HepG2 (cell line): ENCODE data around the gene MN1.

Source experiments
- CHD4 ChIP-seq: fragments of 200-600 bp; sonication (generic); IDR thresholded peaks from 2 replicates; pipeline ENCODE4 v1.7.0; 2017; ENCODE audit warnings: mild to moderate bottlenecking, low read length, borderline replicate concordance
- CTCF ChIP-seq: sonication (generic); formaldehyde crosslinking; IDR thresholded peaks from 2 replicates; pipeline ENCODE4 v1.5.0; 2020; ENCODE audit warnings: mild to moderate bottlenecking, missing genetic modification reagents, moderate library complexity
- HDAC6 ChIP-seq: fragments of 200-600 bp; sonication (generic); IDR thresholded peaks from 2 replicates; pipeline ENCODE4 v1.7.0; 2017; ENCODE audit warnings: mild to moderate bottlenecking, antibody characterized with exemption, low read length, low read depth
- HNRNPK ChIP-seq: fragments of 200-400 bp; formaldehyde crosslinking; IDR thresholded peaks from 2 replicates; pipeline ENCODE4 v1.6.1; 2018; ENCODE audit warnings: low read length, low read depth, moderate library complexity, mild to moderate bottlenecking; ENCODE audit not compliant: poor library complexity, severe bottlenecking
- POLR2A ChIP-seq, 2 experiments: IDR thresholded peaks; 2 replicates each; pipeline ENCODE4 v1.6.1; 2011; ENCODE audit warnings: low read depth in 2 of 2, low read length in 2 of 2, mild to moderate bottlenecking in 1 of 2, moderate library complexity in 1 of 2; ENCODE audit not compliant: insufficient read depth in 1 of 2
- TAF1 ChIP-seq: sonication (generic); formaldehyde crosslinking; IDR thresholded peaks from 2 replicates; pipeline ENCODE4 v1.4.0; 2020; ENCODE audit warnings: missing genetic modification reagents
- ZNF557 ChIP-seq: sonication (generic); formaldehyde crosslinking; IDR thresholded peaks from 2 replicates; pipeline ENCODE4 v1.4.0; 2020; ENCODE audit warnings: missing genetic modification reagents
- ZNF577 ChIP-seq: sonication (generic); formaldehyde crosslinking; IDR thresholded peaks from 2 replicates; pipeline ENCODE4 v1.4.0; 2020; ENCODE audit warnings: mild to moderate bottlenecking, low read depth, missing genetic modification reagents, borderline replicate concordance
- ZNF605 ChIP-seq: sonication (generic); formaldehyde crosslinking; IDR thresholded peaks from 2 replicates; pipeline ENCODE4 v1.8.0; 2022; ENCODE audit warnings: mild to moderate bottlenecking, missing genetic modification reagents

- TF ChIP-seq POLR2A (IDR thresholded peaks at IDR 0.05; ENCODE audit: insufficient read depth in 1 of 2, low read depth in 2 of 2, low read length in 2 of 2) (no peak), HNRNPK (no peak), ZNF557 (CRISPR knock-in tag) (no peak), CTCF (CRISPR knock-in tag) (no peak), CHD4 (no peak), TAF1 (no peak), ZNF605 (CRISPR knock-in tag) (no peak), HDAC6 (no peak), ZNF577 (CRISPR knock-in tag) (no peak)
Measured at GRCh38 chr22:27805841-27806240, 4.3 kb upstream of the MN1 start.
